Activated B cell treated with CpG ODN at 0.5 μM for 24 hours (primary cell): ENCODE results near the gene IL1R2. TPM values are rescaled to one million over a fixed set of nuclear protein-coding genes. Genes with fewer than 3 reads are reported as not detected.

Experiments
- ATAC-seq: fragments of 200-7000 bp; cut with Tn5 transposase; one replicate; pipeline ENCODE4 v1.10.0; 2021; ENCODE audit warnings: low read depth, mild to moderate bottlenecking, moderate library complexity
- CTCF ChIA-PET: fragments of 350-600 bp; sonication (Branson Sonifier 250); formaldehyde crosslinking; loops from one replicate; lab custom pipeline; 2021; ENCODE audit warnings: antibody characterized with exemption; lab: Charles Lee
- POLR2A ChIA-PET: fragments of 350-600 bp; sonication (Branson Sonifier 250); formaldehyde crosslinking; loops from one replicate; lab custom pipeline; 2021; ENCODE audit warnings: antibody characterized with exemption; lab: Charles Lee
- DNase-seq: peaks from one replicate; pipeline ENCODE4 v3.0.0; 2022
- H3K27ac Mint-ChIP-seq: one replicate; pipeline ENCODE4 v1.8.0; 2020; ENCODE audit warnings: mixed read lengths
- H3K27me3 Mint-ChIP-seq: one replicate; pipeline ENCODE4 v1.8.0; 2021; ENCODE audit warnings: mixed read lengths
- H3K36me3 Mint-ChIP-seq: one replicate; pipeline ENCODE4 v1.8.0; 2021; ENCODE audit warnings: low read depth, mixed read lengths
- H3K4me1 Mint-ChIP-seq: one replicate; pipeline ENCODE4 v1.8.0; 2021; ENCODE audit warnings: mixed read lengths
- H3K4me3 Mint-ChIP-seq: one replicate; pipeline ENCODE4 v1.8.0; 2020; ENCODE audit warnings: mild to moderate bottlenecking, mixed read lengths
- H3K9me3 Mint-ChIP-seq: one replicate; pipeline ENCODE4 v1.8.0; 2020; ENCODE audit warnings: mixed read lengths
- CTCF ChIP-seq: fragments of 200-600 bp; IDR thresholded peaks from one replicate; pipeline ENCODE4 v1.8.0; 2022; ENCODE audit warnings: antibody characterized with exemption, mild to moderate bottlenecking
- intact Hi-C: fragments of 100-400 bp; cut with micrococcal nuclease; formaldehyde crosslinking; loops from one replicate; pipeline ENCODE4 v1.15.1; 2024
- total RNA-seq: library from RNA; stranded (reverse); gene quantifications from 2 replicates; pipeline ENCODE4 v1.2.3, GENCODE V29; 2022

Gene IL1R2
- total RNA-seq, 1 donor from 2014 or later = not detected

DNA sequence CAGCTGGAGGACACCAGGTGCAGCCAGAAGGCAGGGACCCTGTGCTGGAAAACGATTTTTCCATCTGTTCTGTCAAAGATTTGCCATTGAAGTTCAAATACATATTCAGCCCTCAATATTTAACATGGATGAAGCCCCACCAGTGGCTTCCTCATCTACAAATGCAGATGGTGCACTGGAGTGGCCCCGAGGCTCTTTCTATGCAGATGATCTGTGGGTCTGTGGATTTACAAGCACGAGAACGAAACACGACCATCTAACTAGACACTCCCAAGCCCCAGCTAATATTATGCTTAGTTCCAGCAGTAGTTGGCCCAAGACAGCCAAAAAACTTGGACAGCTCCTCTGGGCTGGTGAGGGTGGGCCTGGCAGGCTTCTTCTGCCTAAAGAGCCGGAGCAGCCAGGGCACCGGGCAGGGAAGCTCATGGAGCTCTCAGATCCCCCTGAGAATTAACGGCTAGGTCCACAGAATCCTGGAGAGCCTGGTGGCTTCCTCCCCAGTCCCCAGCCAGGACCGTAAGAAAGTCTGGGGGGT lies 9.2 kb upstream of the IL1R2 start:
- ChIA-PET CTCF (no interaction called here), POLR2A (no interaction called here)
- DNase-seq (no peak), ATAC-seq (no peak)
- Mint-ChIP-seq H3K9me3 (no peaks in the 10 kb centered on the region), H3K4me1 (no peaks in the 10 kb centered on the region), H3K4me3 (no peak overlapping the region), H3K27me3 (peaks cover 3% of the 10 kb centered on the region), H3K27ac (no peak overlapping the region), H3K36me3 (no peaks in the 10 kb centered on the region)
- intact Hi-C loops = no loop called here
- no peak for TF ChIP-seq CTCF

DNA sequence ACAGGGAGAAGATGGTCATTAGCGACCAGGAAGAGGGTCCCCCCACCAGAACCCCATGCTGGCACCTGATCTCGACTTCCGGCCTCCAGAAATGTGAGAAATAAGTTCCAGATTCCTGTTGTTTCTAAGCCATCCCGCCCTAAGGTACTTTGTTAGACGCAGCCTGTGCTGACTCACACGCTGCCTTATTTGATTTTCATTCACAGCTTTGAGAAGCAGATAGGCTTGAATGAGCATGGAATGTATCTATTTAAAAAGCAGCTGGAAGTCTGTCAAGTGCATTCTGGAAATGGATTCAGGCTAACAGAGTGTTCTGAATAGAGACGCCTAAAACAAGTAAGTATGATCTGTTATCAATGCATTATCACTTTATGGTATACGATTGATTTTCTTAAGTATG lies 8.3 kb upstream of the IL1R2 start:
- ChIA-PET POLR2A (no interaction called here), CTCF (no interaction called here)
- peaks cover 3% of the 10 kb centered on the region for H3K4me1 Mint-ChIP-seq
- H3K27me3 Mint-ChIP-seq = peaks cover 3% of the 10 kb centered on the region
- DNase-seq (no peak), ATAC-seq (no peak)
- TF ChIP-seq CTCF = no peak
- H3K9me3 Mint-ChIP-seq = no peaks in the 10 kb centered on the region
- H3K27ac Mint-ChIP-seq = no peak overlapping the region
- H3K4me3 Mint-ChIP-seq = no peak overlapping the region
- intact Hi-C loops = no loop called here
- H3K36me3 Mint-ChIP-seq = no peaks in the 10 kb centered on the region

DNA sequence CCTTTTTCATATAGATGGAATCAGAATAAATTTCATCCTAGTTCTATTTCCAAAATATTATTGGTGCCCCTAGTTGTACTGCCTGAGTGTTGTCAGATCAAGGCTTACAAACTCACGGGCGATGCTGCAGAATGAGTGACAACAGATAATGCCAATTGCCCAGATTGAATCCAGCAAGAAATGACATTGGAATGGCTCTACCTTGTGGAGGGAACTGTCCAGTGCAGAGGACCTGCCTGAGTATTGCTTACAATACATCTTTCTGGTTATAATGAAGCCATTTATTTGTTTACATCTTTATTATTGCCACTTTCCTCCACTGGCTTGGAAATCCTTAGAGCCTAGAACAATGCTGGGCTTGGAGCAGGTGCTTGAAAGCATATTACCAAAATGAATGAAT lies 7.8 kb upstream of the IL1R2 start:
- CTCF ChIA-PET = no interaction called here
- POLR2A ChIA-PET = no interaction called here
- no peak for TF ChIP-seq CTCF
- Mint-ChIP-seq H3K36me3 (no peaks in the 10 kb centered on the region), H3K4me1 (peaks cover 3% of the 10 kb centered on the region), H3K9me3 (no peaks in the 10 kb centered on the region), H3K27me3 (peaks cover 3% of the 10 kb centered on the region), H3K27ac (no peak overlapping the region), H3K4me3 (no peak overlapping the region)
- ATAC-seq = no peak
- intact Hi-C loops = no loop called here
- no peak for DNase-seq

- no peak overlapping the region for H3K4me3 Mint-ChIP-seq
- no peak overlapping the region for H3K27ac Mint-ChIP-seq
- ATAC-seq (no peak), DNase-seq (no peak)
- H3K9me3 Mint-ChIP-seq = no peaks in the 10 kb centered on the region
- no peaks in the 10 kb centered on the region for H3K36me3 Mint-ChIP-seq
- ChIA-PET CTCF (no interaction called here), POLR2A (no interaction called here)
- H3K27me3 Mint-ChIP-seq = peaks cover 3% of the 10 kb centered on the region
- peaks cover 6% of the 10 kb centered on the region for H3K4me1 Mint-ChIP-seq
- intact Hi-C loops = no loop called here
- TF ChIP-seq CTCF = no peak
Observed at GRCh38 chr2:101984656-101985055, 7.1 kb upstream of the IL1R2 start.

- CTCF ChIA-PET = no interaction called here
- Mint-ChIP-seq H3K27ac (no peak overlapping the region), H3K9me3 (no peaks in the 10 kb centered on the region), H3K4me1 (peaks cover 12% of the 10 kb centered on the region), H3K36me3 (no peaks in the 10 kb centered on the region), H3K27me3 (peaks cover 3% of the 10 kb centered on the region), H3K4me3 (no peak overlapping the region)
- TF ChIP-seq CTCF = no peak
- DNase-seq (no peak), ATAC-seq (no peak)
- intact Hi-C loops = no loop called here
- POLR2A ChIA-PET = no interaction called here
Observed at GRCh38 chr2:101985101-101985792, 6.5 kb upstream of the IL1R2 start.
